ENCODE measurements around the gene MT1E.
"Not testable (repeated sequence)": the region's sequence is repeated elsewhere in the genome, so short reads cannot be mapped to it uniquely, and the experiment has no call there.

MT1E gene

GRCh38 chr16:56625140-56625942, at the start of gene MT1E:
MT1E (plus strand) TSS chr16:56625781; CDS start chr16:56625852, 71 bp downstream.
- DNase-seq, result no peak

GRCh38 chr16:56576585-56577299, 48.8 kb upstream of the MT1E start:
- peak; percentile 30 for DNase-seq

GRCh38 chr16:56577300-56577625, 48.3 kb upstream of the MT1E start:
- no peak for DNase-seq

- no peak for DNase-seq
These were observed 45.1 kb upstream of the MT1E start for GRCh38 chr16:56580391-56581048.

- not testable (repeated sequence) for DNase-seq
These were observed 42.7 kb upstream of the MT1E start for GRCh38 chr16:56582911-56583310.

GRCh38 chr16:56583351-56584168, 42.0 kb upstream of the MT1E start:
- no peak for DNase-seq

GRCh38 chr16:56584276-56584675, 41.3 kb upstream of the MT1E start:
- no peak for DNase-seq

- no peak for DNase-seq
These were observed 36.8 kb upstream of the MT1E start for GRCh38 chr16:56588781-56589140.

- DNase-seq, result peak; percentile 66
These were observed 36.2 kb upstream of the MT1E start, which contains the start of gene MT3 for GRCh38 chr16:56589141-56590039. MT3 (plus strand) TSS chr16:56589528; CDS start chr16:56589591, 63 bp downstream.

- no peak for DNase-seq
These were observed 34.1 kb upstream of the MT1E start for GRCh38 chr16:56591377-56592060.

- no peak for DNase-seq
These were observed 31.8 kb upstream of the MT1E start for GRCh38 chr16:56593573-56594291.

- DNase-seq, result no peak
These were observed 31.3 kb upstream of the MT1E start for GRCh38 chr16:56594292-56594619.

- DNase-seq, result peak; percentile 18
These were observed 25.1 kb upstream of the MT1E start for GRCh38 chr16:56600398-56600999.

GRCh38 chr16:56601325-56601724, 24.3 kb upstream of the MT1E start:
- peak; percentile 12 for DNase-seq

- DNase-seq, result peak; percentile 62
These were observed 22.0 kb upstream of the MT1E start for GRCh38 chr16:56603589-56603988.

- no peak for DNase-seq
These were observed 20.6 kb upstream of the MT1E start for GRCh38 chr16:56604966-56605365.

- no peak for DNase-seq
These were observed 20.1 kb upstream of the MT1E start for GRCh38 chr16:56605475-56605874.

GRCh38 chr16:56606071-56606475, 19.5 kb upstream of the MT1E start:
- no peak for DNase-seq

GRCh38 chr16:56606476-56607108, 19.0 kb upstream of the MT1E start:
- peak; percentile 7 for DNase-seq

Data from COR-L47 (cell line).